ENCODE measurements around the gene CDYL2.

Gene CDYL2

GRCh38 chr16:80693553-80693952 is 110.8 kb downstream of the CDYL2 start:
- H3K4me1 ChIP-seq (ENCODE audit: control insufficient read depth, insufficient read depth, low read length): no peaks in the 10 kb centered on the region
- H3K9me3 ChIP-seq (ENCODE audit: control insufficient read depth, low read length): no peaks in the 10 kb centered on the region
- H3K4me3 ChIP-seq (ENCODE audit: low read length): no peak overlapping the region
- H3K9ac ChIP-seq (ENCODE audit: low read length): no peak overlapping the region
- H3K27me3 ChIP-seq (ENCODE audit: control insufficient read depth, insufficient read depth, low read length): no peaks in the 10 kb centered on the region
- no peaks in the 10 kb centered on the region for H3K36me3 ChIP-seq (ENCODE audit: control insufficient read depth, insufficient read depth, low read length)

GRCh38 chr16:80692270-80692669 is 112.1 kb downstream of the CDYL2 start:
- H3K4me1 ChIP-seq (ENCODE audit: control insufficient read depth, insufficient read depth, low read length): no peaks in the 10 kb centered on the region

GRCh38 chr16:80691111-80691741 is 113.2 kb downstream of the CDYL2 start:
- H3K4me1 ChIP-seq (ENCODE audit: control insufficient read depth, insufficient read depth, low read length): no peaks in the 10 kb centered on the region
- H3K36me3 ChIP-seq (ENCODE audit: control insufficient read depth, insufficient read depth, low read length): no peaks in the 10 kb centered on the region
- no peaks in the 10 kb centered on the region for H3K9me3 ChIP-seq (ENCODE audit: control insufficient read depth, low read length)
- H3K9ac ChIP-seq (ENCODE audit: low read length): no peak overlapping the region
- no peaks in the 10 kb centered on the region for H3K27me3 ChIP-seq (ENCODE audit: control insufficient read depth, insufficient read depth, low read length)
- H3K4me3 ChIP-seq (ENCODE audit: low read length): no peak overlapping the region

More at GRCh38 chr16:80692270-80692669, 112.1 kb downstream of the CDYL2 start:
- Histone ChIP-seq H3K36me3 (ENCODE audit: control insufficient read depth, insufficient read depth, low read length) (no peaks in the 10 kb centered on the region), H3K9ac (ENCODE audit: low read length) (no peak overlapping the region), H3K4me3 (ENCODE audit: low read length) (no peak overlapping the region), H3K9me3 (ENCODE audit: control insufficient read depth, low read length) (no peaks in the 10 kb centered on the region), H3K27me3 (ENCODE audit: control insufficient read depth, insufficient read depth, low read length) (no peaks in the 10 kb centered on the region)

GRCh38 chr16:80689487-80689886 is 114.9 kb downstream of the CDYL2 start:
- Histone ChIP-seq H3K9ac (ENCODE audit: low read length) (no peak overlapping the region), H3K9me3 (ENCODE audit: control insufficient read depth, low read length) (no peaks in the 10 kb centered on the region), H3K4me1 (ENCODE audit: control insufficient read depth, insufficient read depth, low read length) (no peaks in the 10 kb centered on the region), H3K36me3 (ENCODE audit: control insufficient read depth, insufficient read depth, low read length) (no peaks in the 10 kb centered on the region), H3K4me3 (ENCODE audit: low read length) (no peak overlapping the region), H3K27me3 (ENCODE audit: control insufficient read depth, insufficient read depth, low read length) (no peaks in the 10 kb centered on the region)

- H3K36me3 ChIP-seq (ENCODE audit: control insufficient read depth, insufficient read depth, low read length): no peaks in the 10 kb centered on the region
- no peaks in the 10 kb centered on the region for H3K4me1 ChIP-seq (ENCODE audit: control insufficient read depth, insufficient read depth, low read length)
- no peaks in the 10 kb centered on the region for H3K9me3 ChIP-seq (ENCODE audit: control insufficient read depth, low read length)
- H3K9ac ChIP-seq (ENCODE audit: low read length): no peak overlapping the region
- no peaks in the 10 kb centered on the region for H3K27me3 ChIP-seq (ENCODE audit: control insufficient read depth, insufficient read depth, low read length)
- no peak overlapping the region for H3K4me3 ChIP-seq (ENCODE audit: low read length)
Measured at GRCh38 chr16:80687606-80688005, 116.8 kb downstream of the CDYL2 start.

GRCh38 chr16:80684906-80685305 is 119.5 kb downstream of the CDYL2 start:
- no peaks in the 10 kb centered on the region for H3K4me1 ChIP-seq (ENCODE audit: control insufficient read depth, insufficient read depth, low read length)
- H3K9me3 ChIP-seq (ENCODE audit: control insufficient read depth, low read length): no peaks in the 10 kb centered on the region
- no peaks in the 10 kb centered on the region for H3K27me3 ChIP-seq (ENCODE audit: control insufficient read depth, insufficient read depth, low read length)
- H3K9ac ChIP-seq (ENCODE audit: low read length): no peak overlapping the region
- H3K4me3 ChIP-seq (ENCODE audit: low read length): no peak overlapping the region
- no peaks in the 10 kb centered on the region for H3K36me3 ChIP-seq (ENCODE audit: control insufficient read depth, insufficient read depth, low read length)

GRCh38 chr16:80684136-80684765 is 120.1 kb downstream of the CDYL2 start:
- H3K4me1 ChIP-seq (ENCODE audit: control insufficient read depth, insufficient read depth, low read length): no peaks in the 10 kb centered on the region
- no peaks in the 10 kb centered on the region for H3K9me3 ChIP-seq (ENCODE audit: control insufficient read depth, low read length)
- H3K4me3 ChIP-seq (ENCODE audit: low read length): no peak overlapping the region
- H3K27me3 ChIP-seq (ENCODE audit: control insufficient read depth, insufficient read depth, low read length): no peaks in the 10 kb centered on the region
- no peaks in the 10 kb centered on the region for H3K36me3 ChIP-seq (ENCODE audit: control insufficient read depth, insufficient read depth, low read length)
- no peak overlapping the region for H3K9ac ChIP-seq (ENCODE audit: low read length)

- no peak overlapping the region for H3K4me3 ChIP-seq (ENCODE audit: low read length)
- no peaks in the 10 kb centered on the region for H3K36me3 ChIP-seq (ENCODE audit: control insufficient read depth, insufficient read depth, low read length)
- H3K27me3 ChIP-seq (ENCODE audit: control insufficient read depth, insufficient read depth, low read length): no peaks in the 10 kb centered on the region
- H3K4me1 ChIP-seq (ENCODE audit: control insufficient read depth, insufficient read depth, low read length): no peaks in the 10 kb centered on the region
- H3K9me3 ChIP-seq (ENCODE audit: control insufficient read depth, low read length): no peaks in the 10 kb centered on the region
- H3K9ac ChIP-seq (ENCODE audit: low read length): no peak overlapping the region
Measured at GRCh38 chr16:80683646-80684045, 120.8 kb downstream of the CDYL2 start.

GRCh38 chr16:80682421-80683070 is 121.9 kb downstream of the CDYL2 start:
- Histone ChIP-seq H3K36me3 (ENCODE audit: control insufficient read depth, insufficient read depth, low read length) (no peaks in the 10 kb centered on the region), H3K9me3 (ENCODE audit: control insufficient read depth, low read length) (no peaks in the 10 kb centered on the region), H3K4me1 (ENCODE audit: control insufficient read depth, insufficient read depth, low read length) (no peaks in the 10 kb centered on the region), H3K9ac (ENCODE audit: low read length) (no peak overlapping the region), H3K27me3 (ENCODE audit: control insufficient read depth, insufficient read depth, low read length) (no peaks in the 10 kb centered on the region), H3K4me3 (ENCODE audit: low read length) (no peak overlapping the region)

- no peaks in the 10 kb centered on the region for H3K9me3 ChIP-seq (ENCODE audit: control insufficient read depth, low read length)
- H3K36me3 ChIP-seq (ENCODE audit: control insufficient read depth, insufficient read depth, low read length): no peaks in the 10 kb centered on the region
- no peaks in the 10 kb centered on the region for H3K4me1 ChIP-seq (ENCODE audit: control insufficient read depth, insufficient read depth, low read length)
Measured at GRCh38 chr16:80681436-80681835, 123.0 kb downstream of the CDYL2 start.

GRCh38 chr16:80680839-80681238 is 123.6 kb downstream of the CDYL2 start:
- Histone ChIP-seq H3K36me3 (ENCODE audit: control insufficient read depth, insufficient read depth, low read length) (no peaks in the 10 kb centered on the region), H3K27me3 (ENCODE audit: control insufficient read depth, insufficient read depth, low read length) (no peaks in the 10 kb centered on the region), H3K9me3 (ENCODE audit: control insufficient read depth, low read length) (no peaks in the 10 kb centered on the region), H3K4me3 (ENCODE audit: low read length) (no peak overlapping the region), H3K9ac (ENCODE audit: low read length) (no peak overlapping the region), H3K4me1 (ENCODE audit: control insufficient read depth, insufficient read depth, low read length) (no peaks in the 10 kb centered on the region)

More at GRCh38 chr16:80681436-80681835, 123.0 kb downstream of the CDYL2 start:
- Histone ChIP-seq H3K4me3 (ENCODE audit: low read length) (no peak overlapping the region), H3K27me3 (ENCODE audit: control insufficient read depth, insufficient read depth, low read length) (no peaks in the 10 kb centered on the region), H3K9ac (ENCODE audit: low read length) (no peak overlapping the region)

GRCh38 chr16:80680046-80680445 is 124.4 kb downstream of the CDYL2 start:
- H3K4me1 ChIP-seq (ENCODE audit: control insufficient read depth, insufficient read depth, low read length): no peaks in the 10 kb centered on the region
- no peaks in the 10 kb centered on the region for H3K36me3 ChIP-seq (ENCODE audit: control insufficient read depth, insufficient read depth, low read length)
- H3K4me3 ChIP-seq (ENCODE audit: low read length): no peak overlapping the region
- no peaks in the 10 kb centered on the region for H3K9me3 ChIP-seq (ENCODE audit: control insufficient read depth, low read length)
- H3K27me3 ChIP-seq (ENCODE audit: control insufficient read depth, insufficient read depth, low read length): no peaks in the 10 kb centered on the region
- no peak overlapping the region for H3K9ac ChIP-seq (ENCODE audit: low read length)
